Measurements from ENCODE around the gene SALL2. TPM values are rescaled to one million over a fixed set of nuclear protein-coding genes. Genes with fewer than 3 reads are reported as not detected.
A peak's percentile ranks its signal among the peaks of the same experiment; 100 is the strongest.

Gene SALL2
- total RNA-seq, 1 donor from 2014 or later, result 5.2 TPM

DNA sequence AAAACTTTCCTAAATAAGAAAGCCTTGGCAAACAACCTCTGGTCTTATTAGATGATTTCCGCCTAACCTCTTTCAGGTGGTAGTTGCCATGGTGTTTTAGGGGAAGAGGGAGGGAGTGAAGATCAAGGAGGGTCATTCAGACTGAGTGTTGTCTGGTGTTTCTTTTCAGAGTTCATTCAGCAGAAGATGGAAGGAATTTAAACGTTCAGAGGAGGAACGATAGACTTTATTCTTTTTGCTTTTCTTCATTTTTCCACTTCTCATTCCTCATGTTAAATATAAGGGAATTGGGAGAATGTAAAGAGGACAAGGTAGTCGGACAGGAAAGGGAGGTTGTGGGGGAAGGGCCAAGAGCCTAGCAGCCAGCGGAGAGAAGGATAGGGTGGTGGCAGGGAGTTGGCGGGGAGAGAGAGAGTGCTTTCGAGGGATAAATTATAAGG is 17.4 kb upstream of the SALL2 start:
- H3K4me1 ChIP-seq (ENCODE audit: control insufficient read depth in 3 of 3, insufficient read depth in 3 of 3, low read length in 3 of 3), result no peaks in the 10 kb centered on the region
- no peak overlapping the region for H3K4me3 ChIP-seq (ENCODE audit: low read length in 3 of 3)
- no peak overlapping the region for H3K9ac ChIP-seq (ENCODE audit: low read depth in 1 of 3, low read length in 3 of 3)
- no peaks in the 10 kb centered on the region for H3K36me3 ChIP-seq (ENCODE audit: control insufficient read depth in 3 of 3, insufficient read depth in 3 of 3, low read length in 3 of 3)
- H3K27ac ChIP-seq (ENCODE audit: low read depth, low read length), result no peak overlapping the region
- no peaks in the 10 kb centered on the region for H3K9me3 ChIP-seq (ENCODE audit: control insufficient read depth in 3 of 3, low read length in 3 of 3)
- H3K27me3 ChIP-seq (ENCODE audit: control insufficient read depth in 3 of 3, insufficient read depth in 3 of 3, low read length in 3 of 3), result peaks cover 1 to 13% (median 4%) of the 10 kb centered on the region in 3 donors

DNA sequence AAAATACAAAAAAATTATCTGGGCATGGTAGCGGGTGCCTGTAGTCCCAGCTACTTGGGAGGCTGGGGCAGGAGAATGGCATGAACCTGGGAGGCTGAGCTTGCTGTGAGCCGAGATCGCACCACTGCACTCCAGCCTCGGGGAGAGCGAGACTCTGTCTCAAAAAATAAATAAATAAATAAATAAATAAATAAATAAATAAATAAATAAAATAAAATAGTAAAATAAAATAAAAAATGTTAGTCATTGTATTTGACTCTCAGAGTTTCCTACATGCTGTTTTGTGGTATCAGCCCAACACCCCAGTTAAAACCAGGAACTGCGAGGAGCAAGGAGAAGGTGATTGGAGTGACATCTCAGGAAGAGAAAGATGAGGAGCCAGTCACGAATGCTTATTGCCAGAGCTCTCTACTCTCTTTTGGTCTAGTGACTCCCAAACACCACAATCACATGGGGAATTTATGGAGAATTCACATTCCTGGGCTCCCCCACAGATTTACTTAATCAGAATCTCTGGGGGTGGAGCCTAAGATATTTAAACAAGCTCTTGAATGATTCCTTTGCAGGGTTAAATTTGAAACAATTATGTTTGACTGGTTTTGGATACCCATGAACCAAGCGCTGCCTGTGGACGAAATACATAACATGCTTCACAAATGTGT is 15.4 kb upstream of the SALL2 start:
- Histone ChIP-seq H3K9me3 (ENCODE audit: control insufficient read depth in 3 of 3, low read length in 3 of 3) (no peaks in the 10 kb centered on the region), H3K36me3 (ENCODE audit: control insufficient read depth in 3 of 3, insufficient read depth in 3 of 3, low read length in 3 of 3) (no peaks in the 10 kb centered on the region), H3K27me3 (ENCODE audit: control insufficient read depth in 3 of 3, insufficient read depth in 3 of 3, low read length in 3 of 3) (peaks cover 13 to 18% (median 13%) of the 10 kb centered on the region in 3 donors), H3K27ac (ENCODE audit: low read depth, low read length) (no peak overlapping the region), H3K4me3 (ENCODE audit: low read length in 3 of 3) (no peak overlapping the region), H3K9ac (ENCODE audit: low read depth in 1 of 3, low read length in 3 of 3) (no peak overlapping the region), H3K4me1 (ENCODE audit: control insufficient read depth in 3 of 3, insufficient read depth in 3 of 3, low read length in 3 of 3) (peaks cover under 1 to 3% (median 1%) of the 10 kb centered on the region in 3 donors)

- no peaks in the 10 kb centered on the region for H3K36me3 ChIP-seq (ENCODE audit: control insufficient read depth in 3 of 3, insufficient read depth in 3 of 3, low read length in 3 of 3)
- H3K27me3 ChIP-seq (ENCODE audit: control insufficient read depth in 3 of 3, insufficient read depth in 3 of 3, low read length in 3 of 3), result peaks cover 23 to 36% (median 30%) of the 10 kb centered on the region in 3 donors
- no peak overlapping the region for H3K9ac ChIP-seq (ENCODE audit: low read depth in 1 of 3, low read length in 3 of 3)
- peaks cover 4 to 9% (median 6%) of the 10 kb centered on the region in 3 donors for H3K4me1 ChIP-seq (ENCODE audit: control insufficient read depth in 3 of 3, insufficient read depth in 3 of 3, low read length in 3 of 3)
- H3K4me3 ChIP-seq (ENCODE audit: low read length in 3 of 3), result no peak overlapping the region
- H3K27ac ChIP-seq (ENCODE audit: low read depth, low read length), result no peak overlapping the region
- H3K9me3 ChIP-seq (ENCODE audit: control insufficient read depth in 3 of 3, low read length in 3 of 3), result no peaks in the 10 kb centered on the region
These were observed 13.2 kb upstream of the SALL2 start for GRCh38 chr14:21539189-21539940.

GRCh38 chr14:21537090-21537424 is 10.9 kb upstream of the SALL2 start:
- peaks cover 4 to 9% (median 6%) of the 10 kb centered on the region in 3 donors for H3K4me1 ChIP-seq (ENCODE audit: control insufficient read depth in 3 of 3, insufficient read depth in 3 of 3, low read length in 3 of 3)
- no peak overlapping the region for H3K27ac ChIP-seq (ENCODE audit: low read depth, low read length)
- peak overlapping the region; percentile 9 to 54 (median 11) for H3K4me3 ChIP-seq (ENCODE audit: low read length in 3 of 3)
- H3K9ac ChIP-seq (ENCODE audit: low read depth in 1 of 3, low read length in 3 of 3), result no peak overlapping the region
- peaks cover 23 to 39% (median 32%) of the 10 kb centered on the region in 3 donors for H3K27me3 ChIP-seq (ENCODE audit: control insufficient read depth in 3 of 3, insufficient read depth in 3 of 3, low read length in 3 of 3)
- H3K9me3 ChIP-seq (ENCODE audit: control insufficient read depth in 3 of 3, low read length in 3 of 3), result no peaks in the 10 kb centered on the region
- H3K36me3 ChIP-seq (ENCODE audit: control insufficient read depth in 3 of 3, insufficient read depth in 3 of 3, low read length in 3 of 3), result no peaks in the 10 kb centered on the region

GRCh38 chr14:21536418-21537089 is 10.4 kb upstream of the SALL2 start:
- H3K4me1 ChIP-seq (ENCODE audit: control insufficient read depth in 3 of 3, insufficient read depth in 3 of 3, low read length in 3 of 3), result peaks cover 4 to 9% (median 6%) of the 10 kb centered on the region in 3 donors
- H3K9me3 ChIP-seq (ENCODE audit: control insufficient read depth in 3 of 3, low read length in 3 of 3), result no peaks in the 10 kb centered on the region
- H3K4me3 ChIP-seq (ENCODE audit: low read length in 3 of 3), result peak overlapping the region; percentile 9 to 54 (median 11)
- H3K27ac ChIP-seq (ENCODE audit: low read depth, low read length), result no peak overlapping the region
- H3K36me3 ChIP-seq (ENCODE audit: control insufficient read depth in 3 of 3, insufficient read depth in 3 of 3, low read length in 3 of 3), result no peaks in the 10 kb centered on the region
- H3K27me3 ChIP-seq (ENCODE audit: control insufficient read depth in 3 of 3, insufficient read depth in 3 of 3, low read length in 3 of 3), result peaks cover 21 to 39% (median 32%) of the 10 kb centered on the region in 3 donors
- H3K9ac ChIP-seq (ENCODE audit: low read depth in 1 of 3, low read length in 3 of 3), result peak overlapping the region in 1 of 3 donors; percentile 54

GRCh38 chr14:21535545-21536417 is 9.6 kb upstream of the SALL2 start:
- Histone ChIP-seq H3K9ac (ENCODE audit: low read depth in 1 of 3, low read length in 3 of 3) (peak overlapping the region in 1 of 3 donors; percentile 54), H3K4me3 (ENCODE audit: low read length in 3 of 3) (no peak overlapping the region), H3K9me3 (ENCODE audit: control insufficient read depth in 3 of 3, low read length in 3 of 3) (no peaks in the 10 kb centered on the region), H3K27ac (ENCODE audit: low read depth, low read length) (no peak overlapping the region), H3K4me1 (ENCODE audit: control insufficient read depth in 3 of 3, insufficient read depth in 3 of 3, low read length in 3 of 3) (peaks cover 4 to 9% (median 6%) of the 10 kb centered on the region in 3 donors), H3K36me3 (ENCODE audit: control insufficient read depth in 3 of 3, insufficient read depth in 3 of 3, low read length in 3 of 3) (no peaks in the 10 kb centered on the region), H3K27me3 (ENCODE audit: control insufficient read depth in 3 of 3, insufficient read depth in 3 of 3, low read length in 3 of 3) (peaks cover 21 to 39% (median 32%) of the 10 kb centered on the region in 3 donors)

- Histone ChIP-seq H3K36me3 (ENCODE audit: control insufficient read depth in 3 of 3, insufficient read depth in 3 of 3, low read length in 3 of 3) (no peaks in the 10 kb centered on the region), H3K4me3 (ENCODE audit: low read length in 3 of 3) (no peak overlapping the region), H3K4me1 (ENCODE audit: control insufficient read depth in 3 of 3, insufficient read depth in 3 of 3, low read length in 3 of 3) (peaks cover 4 to 9% (median 6%) of the 10 kb centered on the region in 3 donors), H3K9ac (ENCODE audit: low read depth in 1 of 3, low read length in 3 of 3) (no peak overlapping the region), H3K27ac (ENCODE audit: low read depth, low read length) (no peak overlapping the region), H3K9me3 (ENCODE audit: control insufficient read depth in 3 of 3, low read length in 3 of 3) (no peaks in the 10 kb centered on the region), H3K27me3 (ENCODE audit: control insufficient read depth in 3 of 3, insufficient read depth in 3 of 3, low read length in 3 of 3) (peaks cover 20 to 39% (median 32%) of the 10 kb centered on the region in 3 donors)
These were observed 8.4 kb upstream of the SALL2 start for GRCh38 chr14:21534576-21534975.

DNA sequence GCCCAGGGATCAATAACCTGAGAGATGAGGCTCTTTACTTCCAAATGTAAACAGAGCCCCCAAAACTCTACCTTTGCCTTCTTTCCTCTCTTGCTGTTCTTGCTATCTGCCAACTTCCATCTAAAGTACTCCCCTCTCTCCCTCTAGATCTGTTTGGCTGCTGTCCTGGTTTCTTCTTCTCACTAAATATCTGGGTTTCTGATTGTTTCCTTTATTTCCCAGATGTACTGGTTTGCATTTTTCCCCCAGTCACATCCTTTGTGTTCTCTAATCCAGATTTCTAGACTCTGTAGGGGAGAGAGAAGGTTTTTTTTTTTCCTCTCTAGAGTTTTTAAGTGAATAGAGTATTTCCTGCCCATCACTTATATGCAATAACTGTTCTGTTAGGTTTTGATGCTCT is 7.1 kb upstream of the SALL2 start:
- peaks cover 11 to 33% (median 28%) of the 10 kb centered on the region in 3 donors for H3K27me3 ChIP-seq (ENCODE audit: control insufficient read depth in 3 of 3, insufficient read depth in 3 of 3, low read length in 3 of 3)
- no peaks in the 10 kb centered on the region for H3K9me3 ChIP-seq (ENCODE audit: control insufficient read depth in 3 of 3, low read length in 3 of 3)
- no peak overlapping the region for H3K9ac ChIP-seq (ENCODE audit: low read depth in 1 of 3, low read length in 3 of 3)
- no peaks in the 10 kb centered on the region for H3K36me3 ChIP-seq (ENCODE audit: control insufficient read depth in 3 of 3, insufficient read depth in 3 of 3, low read length in 3 of 3)
- peaks cover 4 to 9% (median 6%) of the 10 kb centered on the region in 3 donors for H3K4me1 ChIP-seq (ENCODE audit: control insufficient read depth in 3 of 3, insufficient read depth in 3 of 3, low read length in 3 of 3)
- H3K4me3 ChIP-seq (ENCODE audit: low read length in 3 of 3), result no peak overlapping the region
- H3K27ac ChIP-seq (ENCODE audit: low read depth, low read length), result no peak overlapping the region

- peaks cover 0 to 2% (median 2%) of the 10 kb centered on the region in 3 donors for H3K4me1 ChIP-seq (ENCODE audit: control insufficient read depth in 3 of 3, insufficient read depth in 3 of 3, low read length in 3 of 3)
- no peaks in the 10 kb centered on the region for H3K9me3 ChIP-seq (ENCODE audit: control insufficient read depth in 3 of 3, low read length in 3 of 3)
- no peak overlapping the region for H3K9ac ChIP-seq (ENCODE audit: low read depth in 1 of 3, low read length in 3 of 3)
- H3K27ac ChIP-seq (ENCODE audit: low read depth, low read length), result no peak overlapping the region
- H3K36me3 ChIP-seq (ENCODE audit: control insufficient read depth in 3 of 3, insufficient read depth in 3 of 3, low read length in 3 of 3), result no peaks in the 10 kb centered on the region
- H3K4me3 ChIP-seq (ENCODE audit: low read length in 3 of 3), result no peak overlapping the region
- H3K27me3 ChIP-seq (ENCODE audit: control insufficient read depth in 3 of 3, insufficient read depth in 3 of 3, low read length in 3 of 3), result peaks cover under 1 to 5% (median 4%) of the 10 kb centered on the region in 3 donors
These were observed 3.4 kb upstream of the SALL2 start for GRCh38 chr14:21529515-21529914.
